Measurements from ENCODE around the gene WDR83. TPM values are rescaled to one million over a fixed set of nuclear protein-coding genes. Genes with fewer than 3 reads are reported as not detected.
"Not testable (repeated sequence)": the region's sequence is repeated elsewhere in the genome, so short reads cannot be mapped to it uniquely, and the experiment has no call there.

Gene WDR83, protein sequence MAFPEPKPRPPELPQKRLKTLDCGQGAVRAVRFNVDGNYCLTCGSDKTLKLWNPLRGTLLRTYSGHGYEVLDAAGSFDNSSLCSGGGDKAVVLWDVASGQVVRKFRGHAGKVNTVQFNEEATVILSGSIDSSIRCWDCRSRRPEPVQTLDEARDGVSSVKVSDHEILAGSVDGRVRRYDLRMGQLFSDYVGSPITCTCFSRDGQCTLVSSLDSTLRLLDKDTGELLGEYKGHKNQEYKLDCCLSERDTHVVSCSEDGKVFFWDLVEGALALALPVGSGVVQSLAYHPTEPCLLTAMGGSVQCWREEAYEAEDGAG
- 18.4 TPM for polyA plus RNA-seq

GRCh38 chr19:12666265-12667048 lies at the start of gene WDR83, which contains the start of gene MAN2B1:
Gene WDR83, plus strand, starts transcription at chr19:12666807. Its CDS starts 2,984 bp downstream, at chr19:12669791.
Gene MAN2B1, minus strand, starts transcription at chr19:12666742. Its CDS starts 41 bp downstream, at chr19:12666701.
- Mint-ChIP-seq H3K36me3 (no peaks in the 10 kb centered on the region), H3K9me3 (no peaks in the 10 kb centered on the region), H3K27ac (peak within 1 kb of the TSS; percentile 95 to 99 (median 98)), H3K4me1 (peaks cover 16 to 25% (median 19%) of the 10 kb centered on the region in 3 donors), H3K4me3 (peak within 1 kb of the TSS; percentile 95 to 98 (median 96)), H3K27me3 (no peaks in the 10 kb centered on the region)

- Mint-ChIP-seq H3K36me3 (peaks cover 1% of the 10 kb centered on the region), H3K27me3 (no peaks in the 10 kb centered on the region), H3K4me1 (peaks cover 21 to 42% (median 42%) of the 10 kb centered on the region in 3 donors), H3K9me3 (no peaks in the 10 kb centered on the region), H3K27ac (no peak overlapping the region), H3K4me3 (peak overlapping the region in 1 of 4 donors; percentile 70)
Measured at GRCh38 chr19:12617646-12618045, 49.0 kb upstream of the WDR83 start.

GRCh38 chr19:12621253-12622024 lies 45.2 kb upstream of the WDR83 start:
- not testable (repeated sequence) for H3K36me3 Mint-ChIP-seq, H3K27me3 Mint-ChIP-seq, H3K9me3 Mint-ChIP-seq
- peak overlapping the region in 1 of 4 donors; percentile 65 for H3K4me3 Mint-ChIP-seq
- peaks cover 5 to 19% (median 17%) of the 10 kb centered on the region in 3 donors for H3K4me1 Mint-ChIP-seq
- peak overlapping the region in 1 of 3 donors; percentile 56 for H3K27ac Mint-ChIP-seq

- no peaks in the 10 kb centered on the region for H3K27me3 Mint-ChIP-seq
- peak overlapping the region in 1 of 4 donors; percentile 45 for H3K4me3 Mint-ChIP-seq
- H3K4me1 Mint-ChIP-seq = peaks cover 0 to 14% (median 12%) of the 10 kb centered on the region in 3 donors
- H3K27ac Mint-ChIP-seq = peak overlapping the region in 1 of 3 donors; percentile 45
- peaks cover 7% of the 10 kb centered on the region for H3K36me3 Mint-ChIP-seq
- peaks cover 0 to 6% (median 0%) of the 10 kb centered on the region in 3 donors for H3K9me3 Mint-ChIP-seq
Measured at GRCh38 chr19:12623361-12624031, 43.1 kb upstream of the WDR83 start.

- peaks cover 0 to 1% (median 0%) of the 10 kb centered on the region in 3 donors for H3K4me1 Mint-ChIP-seq
- peak overlapping the region in 1 of 3 donors; percentile 76 for H3K27ac Mint-ChIP-seq
- H3K36me3 Mint-ChIP-seq = peaks cover 14% of the 10 kb centered on the region
- peaks cover 0 to 15% (median 2%) of the 10 kb centered on the region in 3 donors for H3K9me3 Mint-ChIP-seq
- no peak overlapping the region for H3K4me3 Mint-ChIP-seq
- H3K27me3 Mint-ChIP-seq = no peaks in the 10 kb centered on the region
Measured at GRCh38 chr19:12626958-12627357, 39.6 kb upstream of the WDR83 start.

- Mint-ChIP-seq H3K9me3 (peaks cover 0 to 15% (median 2%) of the 10 kb centered on the region in 3 donors), H3K27me3 (no peaks in the 10 kb centered on the region), H3K4me1 (no peaks in the 10 kb centered on the region), H3K36me3 (peaks cover 14% of the 10 kb centered on the region), H3K27ac (no peak overlapping the region), H3K4me3 (no peak overlapping the region)
Measured at GRCh38 chr19:12628040-12629022, 38.3 kb upstream of the WDR83 start.

GRCh38 chr19:12629215-12629614 lies 37.4 kb upstream of the WDR83 start:
- no peaks in the 10 kb centered on the region for H3K27me3 Mint-ChIP-seq
- H3K4me1 Mint-ChIP-seq = peaks cover 0 to 1% (median 0%) of the 10 kb centered on the region in 3 donors
- peaks cover 14% of the 10 kb centered on the region for H3K36me3 Mint-ChIP-seq
- H3K27ac Mint-ChIP-seq = no peak overlapping the region
- H3K4me3 Mint-ChIP-seq = no peak overlapping the region
- H3K9me3 Mint-ChIP-seq = peaks cover 0 to 15% (median 2%) of the 10 kb centered on the region in 3 donors

DNA sequence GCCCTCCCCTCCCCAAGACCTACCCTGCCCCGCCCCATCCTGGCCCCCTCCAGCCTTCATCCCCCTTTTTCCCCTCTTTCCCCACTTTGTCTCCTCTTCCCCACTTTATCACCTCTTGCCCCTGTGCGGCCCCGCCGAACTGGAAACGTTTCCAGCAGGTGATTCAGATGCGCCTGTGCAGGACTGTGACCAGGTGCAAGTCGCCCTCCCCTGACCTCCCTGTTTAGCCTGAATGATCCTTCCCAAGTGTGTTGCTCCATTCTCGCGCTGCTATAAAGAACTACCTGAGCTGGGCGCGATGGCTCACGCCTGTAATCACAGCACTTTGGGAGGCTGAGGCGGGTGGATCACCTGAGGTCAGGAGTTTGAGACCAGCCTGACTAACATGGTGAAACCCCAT lies 30.0 kb upstream of the WDR83 start:
- no peak overlapping the region for H3K4me3 Mint-ChIP-seq
- no peak overlapping the region for H3K27ac Mint-ChIP-seq
- no peaks in the 10 kb centered on the region for H3K9me3 Mint-ChIP-seq
- H3K27me3 Mint-ChIP-seq = no peaks in the 10 kb centered on the region
- H3K4me1 Mint-ChIP-seq = peaks cover 6 to 12% (median 9%) of the 10 kb centered on the region in 3 donors
- no peaks in the 10 kb centered on the region for H3K36me3 Mint-ChIP-seq

GRCh38 chr19:12638611-12639182 lies 27.9 kb upstream of the WDR83 start:
- peaks cover 6 to 12% (median 9%) of the 10 kb centered on the region in 3 donors for H3K4me1 Mint-ChIP-seq
- no peak overlapping the region for H3K4me3 Mint-ChIP-seq
- H3K27ac Mint-ChIP-seq = no peak overlapping the region

GRCh38 chr19:12639901-12640613 lies 26.6 kb upstream of the WDR83 start:
- Mint-ChIP-seq H3K27me3 (no peaks in the 10 kb centered on the region), H3K4me1 (peaks cover 6 to 12% (median 8%) of the 10 kb centered on the region in 3 donors), H3K4me3 (peak overlapping the region; percentile 21 to 92 (median 78)), H3K9me3 (no peaks in the 10 kb centered on the region), H3K36me3 (peaks cover 1% of the 10 kb centered on the region), H3K27ac (peak overlapping the region; percentile 34 to 60 (median 39))

More at GRCh38 chr19:12638611-12639182, 27.9 kb upstream of the WDR83 start:
- no peaks in the 10 kb centered on the region for H3K27me3 Mint-ChIP-seq
- H3K9me3 Mint-ChIP-seq = no peaks in the 10 kb centered on the region
- peaks cover 1% of the 10 kb centered on the region for H3K36me3 Mint-ChIP-seq

DNA sequence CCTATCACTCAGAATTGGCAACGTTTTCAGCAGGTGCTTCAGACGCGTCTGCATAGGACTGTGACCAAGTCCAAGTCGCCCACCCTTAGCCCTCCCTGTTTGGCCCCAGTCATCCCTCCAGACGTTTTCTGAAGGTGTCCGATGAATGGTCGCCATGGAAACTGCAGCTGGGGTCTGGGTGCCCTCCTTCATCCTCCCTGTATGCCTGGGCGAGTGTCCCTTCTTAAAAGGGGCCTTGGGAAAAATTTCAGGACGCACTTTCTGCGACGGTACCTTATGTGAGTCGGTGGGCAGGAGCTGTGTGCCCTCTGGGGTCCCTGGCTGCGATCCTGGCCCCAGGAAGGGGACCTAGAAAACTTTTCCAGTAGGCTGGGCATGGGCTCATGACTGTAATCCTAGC lies 25.2 kb upstream of the WDR83 start:
- peaks cover 1% of the 10 kb centered on the region for H3K36me3 Mint-ChIP-seq
- no peaks in the 10 kb centered on the region for H3K9me3 Mint-ChIP-seq
- peak overlapping the region in 1 of 3 donors; percentile 10 for H3K27ac Mint-ChIP-seq
- H3K4me3 Mint-ChIP-seq = no peak overlapping the region
- peaks cover 6 to 8% (median 6%) of the 10 kb centered on the region in 3 donors for H3K4me1 Mint-ChIP-seq
- no peaks in the 10 kb centered on the region for H3K27me3 Mint-ChIP-seq

DNA sequence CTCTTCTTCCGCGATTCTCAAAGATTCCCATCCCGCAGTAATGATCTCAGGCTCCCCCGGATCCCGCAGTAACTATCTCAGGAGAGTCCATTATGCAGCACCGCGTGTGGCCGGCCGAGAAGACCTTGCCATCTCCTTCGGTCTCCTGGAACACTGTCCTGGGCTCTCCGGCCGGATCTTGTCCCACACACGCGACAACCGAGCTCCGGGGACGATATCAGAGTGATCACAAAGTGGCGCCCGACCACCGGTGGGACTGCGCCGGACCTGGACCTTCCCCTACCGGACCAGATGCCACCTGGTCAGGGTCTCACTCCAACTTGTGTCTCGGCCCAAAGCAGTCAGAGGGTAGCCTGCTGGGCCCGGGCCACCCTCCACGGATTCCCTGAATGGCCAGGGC lies 24.1 kb upstream of the WDR83 start:
- Mint-ChIP-seq H3K27ac (no peak overlapping the region), H3K27me3 (no peaks in the 10 kb centered on the region), H3K36me3 (peaks cover 1% of the 10 kb centered on the region), H3K4me3 (no peak overlapping the region), H3K4me1 (peaks cover 6 to 8% (median 6%) of the 10 kb centered on the region in 3 donors), H3K9me3 (no peaks in the 10 kb centered on the region)

Measured in IgD-negative memory B cell (primary cell).